Left ventricle myocardium inferior (tissue), 1 donor: ENCODE data around the gene GIMAP6. TPM values are rescaled to one million over a fixed set of nuclear protein-coding genes. Genes with fewer than 3 reads are reported as not detected.

Experiments used
- DNase-seq: peaks from one replicate; pipeline ENCODE4 v3.0.0-alpha.2; 2020
- H3K27ac ChIP-seq: fragments of 200-600 bp; replicated peaks from 2 replicates; pipeline ENCODE4 v1.8.0; 2021
- H3K27me3 ChIP-seq: fragments of 200-600 bp; 2 replicates; pipeline ENCODE4 v1.8.0; 2021; ENCODE audit warnings: low read depth
- H3K36me3 ChIP-seq: fragments of 200-600 bp; 2 replicates; pipeline ENCODE4 v1.8.0; 2021
- H3K4me1 ChIP-seq: fragments of 200-600 bp; 2 replicates; pipeline ENCODE4 v1.8.0; 2021
- H3K4me3 ChIP-seq: fragments of 200-600 bp; 2 replicates; pipeline ENCODE4 v1.8.0; 2021; ENCODE audit warnings: mild to moderate bottlenecking, moderate library complexity
- H3K9me3 ChIP-seq: fragments of 200-600 bp; replicated peaks from 2 replicates; pipeline ENCODE4 v1.8.0; 2021
- CTCF ChIP-seq: fragments of 200-600 bp; IDR thresholded peaks from 2 replicates; pipeline ENCODE4 v1.8.0; 2021; ENCODE audit warnings: antibody characterized with exemption, mild to moderate bottlenecking, borderline replicate concordance
- intact Hi-C: fragments of 100-400 bp; cut with micrococcal nuclease; formaldehyde crosslinking; loops from one replicate; pipeline ENCODE4 v1.11.0; 2022
- total RNA-seq: library from RNA; stranded (reverse); fragmentation: NEBNext Ultra II Directional; extraction: Animal tissue kit (Norgen Biotek cat#: 25700); gene quantifications from one replicate; pipeline ENCODE4 v1.2.1, GENCODE V29; 2021
- donor health status: DM: no; HTN: yes; CAD: no; lungs with severe emphysema.

Gene GIMAP6
- total RNA-seq, 1 donor from 2014 or later = 24.3 TPM

GRCh38 chr7:150649080-150649385 lies 16.8 kb upstream of the GIMAP6 start:
- no peak for DNase-seq
- Histone ChIP-seq H3K9me3 (no peaks in the 10 kb centered on the region), H3K27ac (no peak overlapping the region), H3K36me3 (no peaks in the 10 kb centered on the region), H3K27me3 (no peaks in the 10 kb centered on the region), H3K4me3 (no peak overlapping the region), H3K4me1 (peaks cover 11% of the 10 kb centered on the region)
- intact Hi-C loops = no loop called here
- no peak for TF ChIP-seq CTCF

GRCh38 chr7:150648353-150649079 lies 16.3 kb upstream of the GIMAP6 start:
- Histone ChIP-seq H3K27me3 (no peaks in the 10 kb centered on the region), H3K9me3 (no peaks in the 10 kb centered on the region), H3K27ac (no peak overlapping the region), H3K4me3 (no peak overlapping the region), H3K4me1 (peaks cover 11% of the 10 kb centered on the region), H3K36me3 (no peaks in the 10 kb centered on the region)
- intact Hi-C loops = no loop called here
- DNase-seq = no peak
- no peak for TF ChIP-seq CTCF

- H3K27me3 ChIP-seq = no peaks in the 10 kb centered on the region
- TF ChIP-seq CTCF = no peak
- no peak overlapping the region for H3K4me3 ChIP-seq
- H3K36me3 ChIP-seq = no peaks in the 10 kb centered on the region
- DNase-seq = no peak
- H3K9me3 ChIP-seq = no peaks in the 10 kb centered on the region
- intact Hi-C loops = no loop called here
- H3K4me1 ChIP-seq = peaks cover 11% of the 10 kb centered on the region
- no peak overlapping the region for H3K27ac ChIP-seq
These were observed 13.3 kb upstream of the GIMAP6 start for GRCh38 chr7:150645259-150646020.

- intact Hi-C loops = no loop called here
- Histone ChIP-seq H3K27me3 (no peaks in the 10 kb centered on the region), H3K36me3 (no peaks in the 10 kb centered on the region), H3K9me3 (peaks cover 11% of the 10 kb centered on the region), H3K4me1 (no peaks in the 10 kb centered on the region), H3K27ac (no peak overlapping the region), H3K4me3 (no peak overlapping the region)
- no peak for DNase-seq
- no peak for TF ChIP-seq CTCF
These were observed 10.7 kb upstream of the GIMAP6 start for GRCh38 chr7:150642926-150643325.

DNA sequence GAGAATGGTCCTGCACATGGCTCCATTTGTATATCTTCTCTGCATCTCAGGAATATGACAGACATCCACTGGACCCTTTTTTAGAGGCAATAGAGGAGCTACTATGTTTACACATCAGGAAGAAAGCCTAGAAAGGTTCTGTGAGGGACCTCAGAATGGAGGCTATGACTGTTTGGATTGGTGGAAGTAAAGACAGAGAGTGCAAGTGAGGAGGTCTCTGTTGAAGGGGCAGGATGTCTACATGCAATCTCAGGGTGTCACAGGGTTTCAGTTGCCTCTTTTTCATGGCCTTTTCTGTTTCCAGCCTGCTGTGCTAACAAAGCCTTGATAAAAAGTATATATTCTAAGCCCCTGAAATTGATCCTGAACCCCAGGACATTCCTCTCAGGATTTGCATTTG lies 9.7 kb upstream of the GIMAP6 start:
- intact Hi-C loops = no loop called here
- DNase-seq = no peak

More for the DNA sequence above, 9.7 kb upstream of the GIMAP6 start:
- H3K27me3 ChIP-seq = no peaks in the 10 kb centered on the region
- peaks cover 15% of the 10 kb centered on the region for H3K9me3 ChIP-seq
- no peaks in the 10 kb centered on the region for H3K36me3 ChIP-seq
- TF ChIP-seq CTCF = no peak
- no peaks in the 10 kb centered on the region for H3K4me1 ChIP-seq
- H3K27ac ChIP-seq = no peak overlapping the region
- H3K4me3 ChIP-seq = no peak overlapping the region
